NCI-H345 (cell line): ENCODE measurements around the gene CNNM1.

Experiments used
- DNase-seq: peaks from one replicate; lab custom pipeline; 2025; lab: John Stamatoyannopoulos, UW

Gene CNNM1

GRCh38 chr10:99337311-99337811 is 8.2 kb downstream of the CNNM1 start:
- peak; percentile 7 for DNase-seq

GRCh38 chr10:99337901-99338300 is 8.7 kb downstream of the CNNM1 start:
- DNase-seq, result no peak

GRCh38 chr10:99339077-99339476 is 9.9 kb downstream of the CNNM1 start:
- no peak for DNase-seq

GRCh38 chr10:99339563-99340047 is 10.4 kb downstream of the CNNM1 start:
- no peak for DNase-seq

GRCh38 chr10:99340650-99341049 is 11.5 kb downstream of the CNNM1 start:
- no peak for DNase-seq

GRCh38 chr10:99341248-99341647 is 12.1 kb downstream of the CNNM1 start:
- DNase-seq, result no peak

GRCh38 chr10:99341860-99342490 is 12.8 kb downstream of the CNNM1 start:
- DNase-seq, result no peak

- DNase-seq, result no peak
Observed at GRCh38 chr10:99343262-99343661, 14.1 kb downstream of the CNNM1 start.

- no peak for DNase-seq
Observed at GRCh38 chr10:99344715-99345114, 15.6 kb downstream of the CNNM1 start.

GRCh38 chr10:99345350-99345749 is 16.2 kb downstream of the CNNM1 start:
- DNase-seq, result no peak

- peak; percentile 20 for DNase-seq
Observed at GRCh38 chr10:99346247-99346646, 17.1 kb downstream of the CNNM1 start.

- DNase-seq, result no peak
Observed at GRCh38 chr10:99347672-99348071, 18.5 kb downstream of the CNNM1 start.

GRCh38 chr10:99353182-99353581 is 24.0 kb downstream of the CNNM1 start:
- no peak for DNase-seq

GRCh38 chr10:99357691-99358090 is 28.5 kb downstream of the CNNM1 start:
- no peak for DNase-seq

GRCh38 chr10:99358101-99358500 is 28.9 kb downstream of the CNNM1 start:
- no peak for DNase-seq

GRCh38 chr10:99360934-99361333 is 31.8 kb downstream of the CNNM1 start:
- DNase-seq, result no peak

- DNase-seq, result no peak
Observed at GRCh38 chr10:99364125-99364524, 35.0 kb downstream of the CNNM1 start.

- no peak for DNase-seq
Observed at GRCh38 chr10:99365311-99365710, 36.2 kb downstream of the CNNM1 start.

GRCh38 chr10:99365736-99366135 is 36.6 kb downstream of the CNNM1 start:
- no peak for DNase-seq

- DNase-seq, result no peak
Observed at GRCh38 chr10:99366666-99367065, 37.5 kb downstream of the CNNM1 start.

GRCh38 chr10:99368646-99369045 is 39.5 kb downstream of the CNNM1 start:
- no peak for DNase-seq

GRCh38 chr10:99369126-99369525 is 40.0 kb downstream of the CNNM1 start:
- DNase-seq, result no peak

GRCh38 chr10:99369551-99369950 is 40.4 kb downstream of the CNNM1 start:
- DNase-seq, result no peak

- DNase-seq, result peak; percentile 9
Observed at GRCh38 chr10:99370993-99371392, 41.8 kb downstream of the CNNM1 start.
